ENCODE measurements around the gene BCAS3. TPM values are rescaled to one million over a fixed set of nuclear protein-coding genes. Genes with fewer than 3 reads are reported as not detected.
A peak's percentile ranks its signal among the peaks of the same experiment; 100 is the strongest.

The BCAS3 gene
- total RNA-seq, 6 experiments from 2014 or later, result 9.2 to 22.1 (median 14.2) TPM

- Histone ChIP-seq H3K36me3 (no peaks in the 10 kb centered on the region), H3K27ac (no peak overlapping the region), H3K4me1 (no peaks in the 10 kb centered on the region), H3K9me3 (no peaks in the 10 kb centered on the region), H3K27me3 (no peaks in the 10 kb centered on the region), H3K4me3 (no peak overlapping the region)
- TF ChIP-seq CTCF (IDR thresholded peaks at IDR 0.05), result no peak
- no peak for TF ChIP-seq POLR2A (IDR thresholded peaks at IDR 0.05)
- intact Hi-C loops (cut with DNase I), result no loop called here
- WGBS (ENCODE audit: insufficient coverage, low coverage, low lambda C conversion rate, missing lambda C conversion rate), result 82% methylated on average over 8 of the region's 8 CpGs
- DNase-seq (peak in 1 of 3 donors; percentile 6), ATAC-seq (no peak)
Observed at GRCh38 chr17:61378658-61379456, 701.2 kb downstream of the BCAS3 start.

- DNase-seq (peak in 1 of 3 donors; percentile 10), ATAC-seq (no peak)
- H3K4me1 ChIP-seq, result no peaks in the 10 kb centered on the region
- no peaks in the 10 kb centered on the region for H3K9me3 ChIP-seq
- no peak overlapping the region for H3K27ac ChIP-seq
- H3K27me3 ChIP-seq, result no peaks in the 10 kb centered on the region
- intact Hi-C loops (cut with DNase I), result no loop called here
- H3K36me3 ChIP-seq, result no peaks in the 10 kb centered on the region
- 85% methylated on average over 14 of the region's 21 CpGs for WGBS (ENCODE audit: insufficient coverage, low coverage, low lambda C conversion rate, missing lambda C conversion rate)
- H3K4me3 ChIP-seq, result no peak overlapping the region
- no peak for TF ChIP-seq POLR2A (IDR thresholded peaks at IDR 0.05)
Observed at GRCh38 chr17:61379457-61380216, 702.0 kb downstream of the BCAS3 start.

- ATAC-seq (no peak), DNase-seq (peak in 1 of 3 donors; percentile 12)
- no peaks in the 10 kb centered on the region for H3K36me3 ChIP-seq
- H3K4me3 ChIP-seq, result no peak overlapping the region
- WGBS (ENCODE audit: insufficient coverage, low coverage, low lambda C conversion rate, missing lambda C conversion rate), result 83% methylated on average over 9 of the region's 10 CpGs
- H3K4me1 ChIP-seq, result no peaks in the 10 kb centered on the region
- intact Hi-C loops (cut with DNase I), result no loop called here
- TF ChIP-seq CTCF (IDR thresholded peaks at IDR 0.05), result no peak
- TF ChIP-seq POLR2A (IDR thresholded peaks at IDR 0.05), result no peak
- H3K27ac ChIP-seq, result no peak overlapping the region
- H3K9me3 ChIP-seq, result no peaks in the 10 kb centered on the region
- H3K27me3 ChIP-seq, result no peaks in the 10 kb centered on the region
Observed at GRCh38 chr17:61380217-61380835, 702.7 kb downstream of the BCAS3 start.

- H3K27me3 ChIP-seq, result no peaks in the 10 kb centered on the region
- ATAC-seq (no peak), DNase-seq (peak in 2 of 3 donors; percentile 1 to 46)
- no peaks in the 10 kb centered on the region for H3K4me1 ChIP-seq
- H3K4me3 ChIP-seq, result no peak overlapping the region
- intact Hi-C loops (cut with DNase I), result no loop called here
- H3K27ac ChIP-seq, result no peak overlapping the region
- 89% methylated on average over 7 of the region's 18 CpGs for WGBS (ENCODE audit: insufficient coverage, low coverage, low lambda C conversion rate, missing lambda C conversion rate)
- no peaks in the 10 kb centered on the region for H3K9me3 ChIP-seq
- no peak for TF ChIP-seq POLR2A (IDR thresholded peaks at IDR 0.05)
- TF ChIP-seq CTCF (IDR thresholded peaks at IDR 0.05), result no peak
- no peaks in the 10 kb centered on the region for H3K36me3 ChIP-seq
Observed at GRCh38 chr17:61380836-61381525, 703.3 kb downstream of the BCAS3 start.
